GM12892 (cell line): ENCODE data around the gene ENOX1.

Experiments
- POLR2A ChIP-seq: IDR thresholded peaks from 2 replicates; pipeline ENCODE4 v1.6.1; 2011; ENCODE audit warnings: low read depth, low read length, control low read depth
- POLR2AphosphoS5 ChIP-seq: IDR thresholded peaks from 2 replicates; pipeline ENCODE4 v1.6.1; 2011; ENCODE audit warnings: low read depth, low read length, control low read depth

DNA sequence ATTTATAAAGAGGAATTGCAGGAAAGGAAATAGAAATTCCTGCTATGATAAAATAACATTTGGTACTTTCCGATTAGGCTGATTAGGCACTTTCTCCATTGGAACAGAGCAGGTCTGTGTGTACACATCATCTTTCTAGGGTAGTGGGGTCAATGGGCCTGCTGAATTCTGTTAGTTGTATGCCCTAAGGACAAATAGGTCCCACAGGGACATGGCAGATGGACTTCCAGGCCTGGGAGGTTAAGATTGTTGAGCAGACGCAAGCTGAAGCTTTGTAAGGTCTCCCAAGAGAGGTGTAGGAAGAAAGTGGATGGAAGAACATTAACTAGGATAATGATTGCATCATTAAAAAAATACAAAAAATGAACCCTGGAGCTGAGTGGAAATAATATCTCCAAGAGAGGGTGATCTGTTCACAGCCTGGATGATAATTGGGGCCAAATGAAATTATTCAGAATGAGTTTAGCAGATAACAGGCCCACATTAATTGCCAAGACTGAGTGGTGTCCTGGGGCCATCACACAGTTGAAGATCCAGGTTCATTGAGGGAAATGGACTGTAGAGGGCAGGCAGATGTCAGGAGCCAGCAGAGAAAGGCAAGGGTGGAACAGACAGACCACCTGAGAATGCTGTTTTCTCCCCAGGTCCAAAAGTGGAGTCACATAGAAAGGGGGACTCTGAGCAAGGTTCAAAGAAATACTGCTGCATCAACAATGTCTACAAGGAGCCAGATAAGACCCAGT is 548.3 kb downstream of the ENOX1 start:
- no peak for TF ChIP-seq POLR2A
- TF ChIP-seq POLR2AphosphoS5: no peak
